GM19397 (cell line): Measurements from ENCODE around the gene SYNDIG1.

Source experiments
- ATAC-seq: cut with Tn5 transposase; IDR thresholded peaks from one replicate; pipeline ENCODE4 v1.9.1; 2021; ENCODE audit warnings: mild to moderate bottlenecking, moderate library complexity; ENCODE audit not compliant: unreplicated experiment

The SYNDIG1 gene

DNA sequence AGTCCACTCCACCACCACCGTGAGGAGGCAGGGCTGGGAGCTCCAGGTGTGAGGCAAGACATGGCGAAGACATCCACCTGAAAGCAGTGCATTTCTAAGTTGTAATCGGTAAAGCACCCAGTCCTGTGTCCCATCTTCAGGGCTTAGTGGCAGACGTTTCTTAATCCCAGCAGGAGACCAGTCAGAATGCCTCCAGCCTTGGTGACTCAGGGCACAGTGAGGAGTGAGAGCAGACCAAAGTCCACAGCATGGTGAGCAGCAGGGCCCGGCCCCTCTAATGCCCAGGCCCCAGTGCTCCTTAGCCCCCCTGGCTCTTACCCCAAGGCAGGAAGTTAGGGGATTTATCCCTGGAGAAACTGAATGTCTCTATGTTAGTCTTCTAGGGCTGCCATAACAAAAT lies 183.9 kb downstream of the SYNDIG1 start:
- no peak for ATAC-seq

DNA sequence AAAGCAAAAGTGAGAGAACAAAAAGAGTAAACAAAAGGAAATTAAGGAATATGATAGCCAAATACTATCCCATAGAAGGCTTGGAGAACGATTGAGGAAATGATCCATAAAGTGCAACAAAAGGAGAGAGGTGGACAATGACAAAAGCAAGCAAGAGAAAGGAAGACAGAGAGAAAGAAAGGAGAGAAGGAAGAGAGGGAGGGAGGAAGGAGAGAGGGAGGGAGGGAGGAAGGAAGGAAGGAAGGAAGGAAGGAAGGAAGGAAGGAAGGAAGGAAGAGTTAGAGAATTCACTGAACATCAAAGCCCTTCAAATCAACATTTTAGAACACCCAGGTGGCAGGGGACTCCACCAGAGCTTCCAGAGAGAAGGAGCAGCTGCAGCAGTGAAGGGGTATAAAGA lies 185.0 kb downstream of the SYNDIG1 start:
- ATAC-seq, result no peak

- ATAC-seq, result no peak
Observed at GRCh38 chr20:24656391-24656790, 187.0 kb downstream of the SYNDIG1 start.

GRCh38 chr20:24657196-24657595 lies 187.8 kb downstream of the SYNDIG1 start:
- ATAC-seq, result no peak

DNA sequence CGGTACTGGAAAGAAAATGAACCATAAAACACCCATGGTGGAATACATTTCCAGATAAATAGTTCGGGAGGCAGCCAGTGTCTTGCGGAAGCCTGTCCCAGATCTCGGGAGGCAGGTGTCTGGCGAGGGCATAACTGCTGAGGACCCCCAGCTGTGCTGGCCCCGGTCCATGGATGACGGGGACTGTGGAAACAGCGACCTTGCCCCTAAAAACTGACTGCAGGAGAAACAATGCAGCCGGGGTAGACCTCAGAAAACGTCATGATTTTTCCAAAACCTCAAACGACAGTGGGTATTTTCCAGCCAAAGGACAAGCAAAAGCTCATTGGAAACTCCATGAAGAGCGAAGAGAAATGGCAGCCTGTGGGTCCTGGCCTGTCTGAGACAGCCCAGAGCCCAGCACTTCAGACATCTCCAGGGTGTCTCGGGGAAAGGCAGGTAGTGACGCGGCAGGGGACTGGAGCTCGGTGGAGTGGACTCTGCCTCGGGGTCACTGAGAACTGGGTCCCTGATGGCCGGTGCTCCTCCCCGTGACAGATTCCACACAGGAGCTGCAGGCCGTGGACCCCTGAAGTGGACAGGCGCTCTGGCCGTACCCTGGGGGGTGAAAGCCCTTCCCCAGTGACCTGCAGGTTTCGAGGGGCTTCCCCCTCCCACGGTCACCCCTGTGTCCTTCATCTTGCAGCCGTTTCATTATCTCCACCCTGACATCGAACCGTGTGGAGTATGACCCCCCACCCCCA lies 188.6 kb downstream of the SYNDIG1 start:
- ATAC-seq, result no peak

DNA sequence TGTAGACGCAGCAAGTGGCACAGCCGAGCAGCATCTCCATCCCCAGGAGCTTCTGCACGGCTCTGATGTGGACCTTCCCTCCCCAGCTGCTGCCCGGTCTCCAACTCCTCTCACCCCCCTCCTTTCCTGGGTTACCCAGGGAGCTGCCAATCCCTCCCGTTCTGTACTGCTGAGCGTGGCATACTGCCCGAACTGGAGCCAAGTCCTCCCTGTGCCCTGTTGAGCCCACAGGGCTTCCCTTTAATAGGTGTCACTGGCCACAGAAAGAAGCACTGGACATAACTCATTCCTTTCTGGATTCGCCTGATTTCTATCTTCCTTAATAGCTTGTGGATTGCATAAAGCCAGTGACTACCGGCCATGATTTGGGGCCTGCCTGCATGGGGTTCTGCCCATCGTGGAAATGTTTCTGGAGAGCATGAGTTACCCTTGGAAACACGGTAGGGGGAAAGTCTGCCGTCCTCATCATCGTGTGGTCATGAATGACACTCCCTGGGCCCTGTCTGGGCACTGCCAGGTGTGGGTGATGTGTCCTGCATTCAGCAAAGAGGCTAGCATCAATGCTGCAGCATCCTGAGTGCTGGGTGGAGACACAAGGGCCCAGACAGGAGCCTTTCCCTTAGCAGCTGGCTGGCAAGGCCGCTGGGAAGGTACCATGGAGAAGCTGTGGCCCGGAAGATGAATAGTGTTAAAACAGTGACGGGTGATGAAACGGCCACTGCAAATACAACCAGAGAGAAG lies 189.7 kb downstream of the SYNDIG1 start:
- ATAC-seq, result no peak

DNA sequence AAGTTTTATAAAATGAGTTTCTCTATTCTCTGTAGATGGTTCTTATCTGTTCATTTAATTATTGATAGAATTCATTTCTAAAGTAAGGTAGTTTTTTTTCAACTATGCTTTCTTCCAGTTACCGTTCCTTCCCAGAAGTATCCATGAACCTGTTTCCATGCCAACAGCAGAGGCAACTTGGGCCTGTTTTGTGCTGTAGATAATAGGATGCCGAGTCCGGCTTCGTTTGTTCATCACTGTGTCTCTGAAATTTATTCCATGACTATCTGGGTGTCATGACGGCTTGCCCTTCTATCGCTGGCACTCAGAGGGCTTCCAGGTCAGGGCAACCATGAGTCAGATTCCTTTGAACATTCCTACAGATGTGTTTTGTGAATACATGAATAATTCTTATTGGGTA lies 190.4 kb downstream of the SYNDIG1 start:
- no peak for ATAC-seq

- no peak for ATAC-seq
Observed at GRCh38 chr20:24660651-24661050, 191.2 kb downstream of the SYNDIG1 start.

- ATAC-seq, result no peak
Observed at GRCh38 chr20:24661255-24661654, 191.8 kb downstream of the SYNDIG1 start.

DNA sequence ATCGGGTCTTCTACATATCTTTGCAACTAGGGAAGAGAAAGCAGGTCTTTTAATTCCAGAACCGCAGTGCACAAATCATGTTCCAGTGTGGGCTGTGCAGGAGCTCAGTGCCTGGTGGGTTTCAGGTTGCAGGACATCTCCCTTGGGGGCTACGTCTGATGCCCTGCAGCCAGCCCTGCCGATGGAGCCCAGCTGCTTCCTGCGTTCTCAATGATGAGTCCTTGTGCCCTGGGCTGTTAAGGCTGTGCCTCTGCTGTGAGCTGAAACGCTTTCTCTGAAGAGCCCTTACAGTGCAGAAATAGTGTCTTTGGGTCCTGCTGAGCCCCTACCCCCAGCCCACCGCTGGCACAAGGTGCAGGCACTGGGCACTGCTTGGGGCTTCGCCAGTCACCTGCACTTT lies 192.9 kb downstream of the SYNDIG1 start:
- ATAC-seq, result no peak

GRCh38 chr20:24662752-24663365 lies 193.4 kb downstream of the SYNDIG1 start:
- no peak for ATAC-seq

DNA sequence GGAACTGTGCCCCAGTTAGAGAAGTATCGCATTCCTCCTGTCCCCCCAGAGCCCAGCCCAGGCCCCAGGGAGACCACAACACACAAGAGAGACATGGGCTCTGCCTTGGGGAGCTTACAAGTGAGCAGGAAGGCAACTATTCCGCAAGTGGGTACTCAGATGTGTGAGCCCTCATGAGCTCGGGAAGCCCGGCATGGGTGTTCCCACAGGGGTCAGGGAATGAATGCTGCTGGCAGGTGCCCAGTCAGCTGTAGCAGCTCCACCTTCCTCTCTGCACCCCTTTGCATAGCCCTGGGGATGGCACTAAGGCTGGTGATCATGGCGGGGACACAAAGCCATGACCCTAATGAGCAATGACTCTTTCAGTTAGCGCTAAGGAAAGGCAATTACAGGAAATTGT lies 194.1 kb downstream of the SYNDIG1 start:
- ATAC-seq, result no peak

DNA sequence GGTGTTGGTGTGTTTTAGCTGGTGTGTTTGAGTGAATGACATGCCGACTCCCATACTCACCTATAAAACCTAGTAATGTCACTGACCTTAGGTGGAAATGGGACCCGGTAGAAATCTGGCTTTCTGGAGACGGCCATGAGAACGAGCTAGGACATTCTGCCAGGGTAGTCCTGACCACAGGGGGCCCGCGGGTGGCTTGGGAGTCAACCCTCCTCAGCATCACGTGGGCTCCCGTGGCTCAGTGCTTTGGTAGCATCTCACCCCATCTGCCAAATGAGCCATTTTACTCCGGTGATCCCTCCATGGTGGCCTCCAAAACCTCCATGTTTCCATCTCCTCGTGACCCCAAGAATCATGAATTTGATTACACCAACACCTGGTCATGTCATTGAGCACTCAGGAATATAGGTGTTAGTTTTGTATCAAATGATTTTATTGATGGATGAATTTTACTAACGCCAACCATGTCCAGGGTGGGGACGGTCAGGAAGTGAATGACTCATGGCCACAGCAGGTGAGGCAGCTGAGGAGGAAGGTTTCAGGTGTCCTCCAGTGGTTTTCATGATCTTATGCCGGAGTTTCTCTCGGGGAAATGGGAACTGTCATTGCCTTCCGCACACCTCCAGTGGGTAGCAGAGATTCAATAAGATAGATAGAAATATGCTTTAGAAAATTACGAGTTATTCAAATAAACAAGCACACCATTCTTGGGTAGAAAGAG lies 195.0 kb downstream of the SYNDIG1 start:
- no peak for ATAC-seq

GRCh38 chr20:24665196-24665595 lies 195.8 kb downstream of the SYNDIG1 start:
- no peak for ATAC-seq

GRCh38 chr20:24665741-24666191 lies 196.3 kb downstream of the SYNDIG1 start:
- ATAC-seq, result no peak

GRCh38 chr20:24667689-24668383 lies 198.4 kb downstream of the SYNDIG1 start:
- ATAC-seq, result no peak

- ATAC-seq, result no peak
Observed at GRCh38 chr20:24668384-24668702, 198.9 kb downstream of the SYNDIG1 start.

GRCh38 chr20:24668791-24669190 lies 199.4 kb downstream of the SYNDIG1 start:
- ATAC-seq, result no peak

- no peak for ATAC-seq
Observed at GRCh38 chr20:24669701-24670100, 200.3 kb downstream of the SYNDIG1 start.

DNA sequence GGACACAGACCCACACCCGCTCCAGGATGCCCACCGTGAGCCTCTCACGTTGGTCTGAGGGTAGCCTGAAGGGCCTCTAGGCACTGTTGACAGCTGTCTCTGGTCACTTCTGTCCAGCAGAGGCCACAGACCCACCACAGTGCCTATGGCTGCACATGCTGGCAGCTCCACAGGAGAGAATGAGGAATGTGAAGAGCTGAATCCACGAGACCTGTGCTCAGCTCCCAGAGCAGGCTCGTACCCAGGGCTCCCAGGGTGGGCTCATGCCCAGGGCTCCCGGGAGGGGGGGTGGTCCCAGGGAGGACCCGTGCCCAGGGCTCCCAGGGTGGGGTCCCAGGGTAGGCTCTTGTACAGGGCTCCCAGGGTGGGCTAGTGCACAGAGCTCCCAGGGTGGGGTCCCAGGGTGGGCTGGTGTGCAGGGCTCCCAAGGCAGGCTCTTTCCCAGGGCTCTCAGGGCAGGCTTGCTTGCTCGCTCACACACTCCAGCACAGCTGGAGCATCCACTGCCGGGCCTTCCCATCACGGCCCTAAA lies 201.0 kb downstream of the SYNDIG1 start:
- no peak for ATAC-seq

DNA sequence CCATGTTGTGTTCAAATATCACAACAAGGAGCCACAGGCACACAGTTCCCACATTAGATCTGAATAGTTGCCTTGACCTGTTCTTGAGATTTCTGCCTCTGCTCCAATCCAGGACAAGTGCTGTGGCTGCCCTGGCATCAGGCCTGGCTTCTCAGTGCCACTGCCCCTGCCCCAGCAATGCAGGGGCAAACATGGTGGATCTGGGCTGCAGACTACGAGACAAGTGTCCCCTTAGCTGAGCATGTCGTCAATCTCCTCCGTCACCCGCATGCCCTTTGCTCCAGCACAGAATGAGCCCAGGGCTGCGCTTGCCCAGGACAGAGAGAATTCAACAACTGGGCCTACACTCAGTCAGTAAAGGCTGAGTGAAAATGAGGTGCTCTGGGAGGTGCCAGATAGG lies 201.6 kb downstream of the SYNDIG1 start:
- no peak for ATAC-seq
